GM21381 (cell line): ENCODE results near the gene GAPDHS.

Experiments used
- ATAC-seq: cut with Tn5 transposase; IDR thresholded peaks from one replicate; pipeline ENCODE4 v1.9.1; 2021; ENCODE audit warnings: mild to moderate bottlenecking, moderate library complexity; ENCODE audit not compliant: unreplicated experiment

GAPDHS gene

DNA sequence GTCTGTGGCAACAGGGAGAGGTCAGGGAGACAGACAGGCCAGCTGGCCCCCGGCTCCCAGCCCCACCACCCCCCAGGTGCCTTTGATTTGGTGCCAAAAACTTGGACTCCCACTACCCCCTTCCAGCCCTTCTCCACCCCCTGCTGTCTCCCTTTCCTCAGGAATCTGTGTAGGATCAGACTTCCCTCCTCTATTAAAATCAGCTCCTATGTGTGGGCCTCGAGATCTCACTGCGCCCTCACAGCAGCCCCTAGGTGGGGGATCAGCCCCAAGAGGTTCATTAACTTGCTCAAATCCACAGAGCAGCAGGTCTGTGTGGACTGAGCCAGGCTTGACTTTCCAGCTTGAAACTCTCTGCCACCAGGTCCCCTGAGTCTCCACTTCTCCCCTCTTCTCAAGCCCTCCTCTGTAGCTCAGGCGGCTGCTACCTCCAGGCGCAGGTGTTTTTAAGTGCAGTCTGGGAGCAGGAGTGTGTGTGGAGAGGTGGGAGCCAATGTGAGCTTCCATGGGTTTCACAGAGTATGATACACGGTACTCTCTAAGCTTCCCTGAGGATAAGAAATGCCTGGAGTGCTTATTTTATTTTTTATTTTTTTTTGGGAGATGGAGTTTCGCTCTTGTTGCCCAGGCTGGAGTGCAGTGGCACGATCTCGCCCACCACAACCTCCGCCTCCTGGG, 1.7 kb downstream of the GAPDHS start:
- no peak for ATAC-seq

- no peak for ATAC-seq
Measured at GRCh38 chr19:35539314-35539713, 6.1 kb downstream of the GAPDHS start.

DNA sequence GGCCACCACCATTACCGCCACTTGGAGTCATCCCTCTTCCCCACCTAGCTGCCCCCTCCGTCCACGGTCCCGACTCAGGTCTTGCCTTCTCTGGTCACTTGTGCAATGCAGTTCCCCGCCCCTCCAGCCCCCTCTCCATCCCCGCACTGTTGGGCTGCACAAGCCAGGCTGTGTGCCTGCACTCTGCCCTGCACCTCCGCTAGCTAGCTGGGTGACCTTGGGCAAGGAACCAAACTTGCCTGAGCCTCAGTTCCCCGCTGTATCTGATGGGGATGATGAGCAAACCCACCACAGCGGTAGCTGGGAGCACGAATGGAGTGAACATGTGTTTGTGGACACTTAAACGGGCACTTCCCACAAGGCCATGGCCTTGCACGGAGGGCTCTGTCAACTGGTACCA, 6.6 kb downstream of the GAPDHS start:
- no peak for ATAC-seq

- ATAC-seq: no peak
Measured at GRCh38 chr19:35540356-35540927, 7.2 kb downstream of the GAPDHS start.

DNA sequence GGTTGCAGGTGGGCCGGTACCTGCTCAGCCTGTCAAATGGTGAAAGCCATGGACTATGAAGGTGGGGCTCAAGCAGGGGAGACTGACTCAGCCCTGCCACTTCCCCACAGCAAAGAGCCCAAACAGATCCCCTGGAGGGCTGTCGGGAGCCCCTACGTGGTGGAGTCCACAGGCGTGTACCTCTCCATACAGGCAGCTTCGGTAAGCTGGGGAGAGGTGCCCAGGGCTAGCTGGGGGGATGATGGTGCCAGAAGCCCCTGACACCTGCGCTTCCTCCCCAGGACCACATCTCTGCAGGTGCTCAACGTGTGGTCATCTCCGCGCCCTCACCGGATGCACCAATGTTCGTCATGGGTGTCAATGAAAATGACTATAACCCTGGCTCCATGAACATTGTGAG, 9.0 kb downstream of the GAPDHS start:
- ATAC-seq: no peak

GRCh38 chr19:35543280-35544109, 10.2 kb downstream of the GAPDHS start:
- ATAC-seq: no peak

DNA sequence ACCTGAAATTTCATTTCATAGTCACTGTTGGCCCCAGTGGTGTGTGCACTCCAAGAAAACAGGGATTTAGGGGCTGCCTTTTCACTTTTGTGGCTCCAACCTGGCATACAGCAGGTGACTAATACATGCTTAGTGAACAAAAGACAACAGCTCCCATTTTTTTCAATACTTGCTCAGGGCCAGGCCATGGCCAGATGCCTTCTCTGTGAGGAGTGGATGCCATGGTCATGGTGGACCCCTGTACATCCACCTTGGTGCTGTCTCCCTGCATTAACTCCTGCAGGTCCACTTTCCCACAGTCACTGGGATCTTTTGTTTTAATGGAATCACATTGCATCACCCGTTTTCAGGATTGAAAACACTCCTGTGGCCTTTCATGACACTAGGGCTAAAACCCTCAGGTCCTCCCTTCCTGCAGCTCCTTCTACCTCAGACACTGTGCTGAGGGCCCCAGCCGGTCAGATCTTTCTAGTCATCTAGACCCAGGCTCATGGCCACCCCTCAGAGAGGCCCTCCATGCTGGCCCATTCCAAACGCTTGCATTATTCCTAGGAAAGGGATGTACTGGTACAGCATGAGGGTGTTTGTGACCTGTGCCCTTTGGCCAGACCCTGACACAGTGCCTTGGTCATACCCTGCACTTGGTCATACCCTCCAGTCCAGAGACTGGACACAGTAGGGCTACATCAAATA, 11.0 kb downstream of the GAPDHS start:
- ATAC-seq: no peak

DNA sequence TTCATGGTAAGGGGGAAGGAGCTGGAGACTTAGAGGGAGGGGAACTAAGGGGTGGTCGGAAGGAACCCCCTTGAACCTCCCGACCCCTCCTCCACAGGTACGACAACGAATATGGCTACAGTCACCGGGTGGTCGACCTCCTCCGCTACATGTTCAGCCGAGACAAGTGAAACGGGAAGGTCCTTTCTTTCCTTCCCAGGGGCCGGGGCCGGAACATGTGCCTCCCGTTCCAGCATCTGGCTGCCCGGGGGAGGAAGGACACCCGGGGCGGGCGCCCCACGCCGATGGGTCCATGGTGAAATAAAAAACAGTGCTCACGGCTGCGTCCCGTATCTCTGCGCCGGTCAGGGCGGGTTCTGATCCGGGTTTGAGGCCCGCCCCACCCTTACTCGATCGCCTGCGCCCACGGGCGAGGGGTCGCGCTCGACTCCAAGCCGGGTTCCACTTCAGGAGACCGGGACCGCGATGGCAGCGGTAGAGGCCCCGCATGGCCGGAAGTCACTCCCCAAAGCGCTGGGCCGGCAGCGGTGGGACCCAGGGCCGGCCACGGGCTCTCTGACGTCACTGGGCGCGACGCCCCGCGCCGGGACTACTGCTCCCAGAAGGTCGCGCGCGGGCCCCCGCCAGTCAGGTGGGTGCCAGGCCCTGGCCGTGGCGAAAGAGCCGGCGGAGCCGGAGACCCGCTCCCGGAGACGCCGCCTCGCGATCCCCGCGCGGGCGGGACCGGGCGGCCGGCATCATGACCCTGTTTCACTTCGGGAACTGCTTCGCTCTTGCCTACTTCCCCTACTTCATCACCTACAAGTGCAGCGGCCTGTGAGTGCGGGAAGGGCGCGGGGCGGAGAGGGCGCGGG, 12.0 kb downstream of the GAPDHS start, which contains the start of gene TMEM147:
Gene TMEM147, plus strand, starts transcription at position 626 of the 854 bp plus-strand sequence. Its CDS starts 114 bp downstream, at position 740.
- ATAC-seq: peak; percentile 77

DNA sequence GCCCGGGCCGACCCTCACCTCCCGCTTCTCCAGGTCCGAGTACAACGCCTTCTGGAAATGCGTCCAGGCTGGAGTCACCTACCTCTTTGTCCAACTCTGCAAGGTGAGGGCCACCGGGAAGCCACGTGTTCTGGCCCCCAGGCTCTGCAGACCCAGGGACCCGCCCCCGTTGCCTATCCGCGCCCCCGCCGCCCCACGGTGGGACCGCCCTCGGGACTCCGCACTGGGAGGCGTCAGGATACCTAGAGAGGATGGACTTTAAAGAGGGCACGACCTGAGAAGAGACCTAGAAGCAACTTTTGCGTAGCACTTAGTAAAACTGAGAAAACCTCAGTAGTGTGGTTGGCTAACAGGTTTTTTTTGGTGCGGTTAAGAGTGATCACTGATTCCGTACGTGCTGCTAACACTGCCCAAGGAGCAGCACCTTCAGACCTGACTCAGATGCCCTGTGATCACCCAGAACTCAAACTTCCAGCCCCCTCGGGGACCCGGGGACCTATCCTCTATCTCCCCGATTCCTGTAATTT, 12.7 kb downstream of the GAPDHS start:
- ATAC-seq: peak; percentile 44

- ATAC-seq: no peak
Measured at GRCh38 chr19:35546532-35546931, 13.3 kb downstream of the GAPDHS start.

DNA sequence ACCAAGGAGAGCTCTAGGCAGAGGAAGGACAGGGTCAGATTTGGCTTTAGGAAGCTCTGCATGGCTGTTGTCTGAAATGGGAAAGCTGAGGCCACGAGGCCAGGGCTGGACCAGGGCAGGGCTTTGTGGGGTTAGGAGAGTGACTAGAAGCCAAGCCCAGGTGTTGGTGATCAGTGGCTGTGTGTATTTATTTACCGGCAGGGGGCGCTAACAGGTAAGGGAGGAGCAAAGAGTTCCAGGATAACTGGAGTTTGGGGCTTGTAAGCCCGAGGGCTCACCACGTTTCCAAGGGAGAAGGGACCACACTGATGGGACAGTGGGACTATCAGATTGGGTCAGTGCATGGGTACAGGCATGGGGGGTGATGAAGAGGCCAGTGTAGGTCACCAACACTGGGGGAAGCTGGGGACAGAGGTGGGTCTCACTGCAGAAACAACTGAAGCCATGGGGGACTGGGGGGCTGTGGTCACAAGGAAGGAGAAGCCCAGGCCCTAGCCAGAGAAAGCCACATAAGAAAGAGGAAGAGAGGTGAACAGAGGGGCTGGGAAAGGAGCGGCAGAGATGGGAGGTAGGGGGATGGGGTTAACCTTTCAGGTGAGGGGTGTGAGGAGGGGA, 16.0 kb downstream of the GAPDHS start:
- no peak for ATAC-seq

DNA sequence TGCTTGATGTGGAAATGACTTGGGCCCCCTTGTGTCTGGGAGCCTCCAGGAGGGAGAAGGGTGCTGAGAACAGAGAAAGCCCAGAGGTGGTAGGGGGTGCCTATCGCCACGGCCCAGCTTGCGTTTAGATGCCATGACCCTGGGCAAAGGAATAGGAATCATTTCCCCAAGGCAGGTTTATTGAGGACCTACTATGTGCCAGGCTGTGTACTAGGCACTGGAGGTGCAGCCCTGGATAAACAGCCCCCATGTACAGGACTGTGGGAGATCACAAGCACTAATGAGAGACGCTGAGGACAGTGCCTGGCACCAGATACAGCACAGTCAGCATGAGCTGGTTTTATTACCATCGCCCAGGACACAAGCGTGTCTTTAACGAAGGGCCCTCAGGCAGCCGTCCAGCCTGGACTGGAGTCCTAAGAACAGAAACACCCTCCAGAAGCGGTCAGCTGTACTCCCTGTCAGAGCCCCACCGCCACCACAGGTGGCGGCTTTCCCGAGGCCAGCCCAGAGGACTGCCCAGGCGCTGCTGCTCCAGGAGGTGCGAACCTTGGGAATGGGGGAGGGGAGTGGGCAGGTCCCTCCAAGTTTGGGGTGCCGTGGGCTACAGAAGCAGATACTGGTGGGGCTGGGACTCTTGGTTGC, 16.7 kb downstream of the GAPDHS start:
- no peak for ATAC-seq

GRCh38 chr19:35551091-35551810, 18.0 kb downstream of the GAPDHS start:
- no peak for ATAC-seq

DNA sequence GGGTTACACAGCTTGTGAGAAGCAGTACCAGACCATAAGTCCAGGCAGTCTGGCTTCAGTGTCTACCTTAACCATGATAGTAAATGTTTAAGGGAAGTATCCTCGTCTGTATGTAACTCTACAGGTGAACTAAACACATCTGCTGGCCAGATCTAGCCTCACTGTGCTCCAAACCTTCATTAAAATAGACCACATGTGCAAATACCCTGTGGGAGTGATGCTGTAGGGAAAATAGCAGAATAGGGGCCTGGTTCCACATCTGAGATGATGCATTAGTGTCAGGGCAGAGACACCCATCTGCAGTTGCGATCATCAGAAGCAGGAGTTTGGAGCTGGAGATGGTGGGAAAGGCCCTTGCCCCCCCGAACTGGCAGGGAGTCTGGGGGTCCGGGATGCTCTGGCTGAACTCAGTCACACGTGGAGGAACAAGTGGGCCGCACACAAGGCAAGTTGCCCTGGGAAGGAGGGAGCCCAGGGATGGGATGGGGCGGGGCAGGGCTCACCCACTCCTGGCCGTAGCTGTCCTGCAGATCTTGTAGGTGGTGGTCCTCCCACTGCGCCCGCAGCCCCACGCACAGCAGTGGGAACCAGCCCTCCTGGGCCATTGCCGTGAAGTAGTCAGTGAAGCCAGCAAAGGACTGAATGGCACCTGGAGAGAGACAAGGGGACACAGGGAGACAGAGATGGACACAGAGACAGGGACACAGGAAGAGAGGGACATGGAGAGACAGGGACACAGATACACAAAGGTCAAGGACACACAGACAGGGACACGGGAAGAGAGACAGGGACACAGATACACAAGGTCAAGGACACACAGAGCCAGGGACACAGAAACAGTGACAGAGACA, 19.5 kb downstream of the GAPDHS start:
- ATAC-seq: no peak

DNA sequence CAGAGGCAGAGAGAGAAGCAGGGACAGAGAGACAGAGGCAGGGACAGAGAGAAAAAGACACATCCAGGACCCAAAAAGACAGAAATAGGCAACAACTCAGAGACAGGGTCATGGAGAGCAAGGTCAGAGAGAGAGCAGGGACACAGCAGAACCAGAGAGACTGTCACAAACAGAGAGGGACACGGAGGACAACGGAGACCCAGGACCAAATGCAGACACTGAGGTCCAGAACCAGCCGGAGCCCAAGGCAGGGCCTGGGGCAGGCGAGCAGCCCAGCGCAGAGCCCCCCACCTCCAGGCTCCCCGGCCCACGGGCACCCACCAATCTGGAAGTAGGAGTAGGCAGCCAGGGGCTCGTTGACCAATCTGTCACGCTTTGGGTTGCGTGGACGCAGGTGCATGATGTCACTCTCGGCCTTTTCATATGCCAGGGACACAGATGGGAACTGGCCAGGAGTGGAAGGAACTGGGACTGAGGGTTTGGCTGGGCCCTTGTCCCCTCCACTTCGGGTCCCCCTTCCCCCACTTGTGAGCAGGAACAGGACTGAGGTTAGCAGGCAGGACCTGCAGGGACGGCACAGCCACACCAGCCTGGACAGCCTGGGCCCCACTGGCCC, 20.2 kb downstream of the GAPDHS start:
- ATAC-seq: no peak

- no peak for ATAC-seq
Measured at GRCh38 chr19:35554076-35554475, 20.8 kb downstream of the GAPDHS start.

- ATAC-seq: no peak
Measured at GRCh38 chr19:35555301-35556005, 22.2 kb downstream of the GAPDHS start.
